GM19397 (cell line): ENCODE results near the gene PHEX.

Experiments
- ATAC-seq: cut with Tn5 transposase; IDR thresholded peaks from one replicate; pipeline ENCODE4 v1.9.1; 2021; ENCODE audit warnings: mild to moderate bottlenecking, moderate library complexity; ENCODE audit not compliant: unreplicated experiment

The PHEX gene

DNA sequence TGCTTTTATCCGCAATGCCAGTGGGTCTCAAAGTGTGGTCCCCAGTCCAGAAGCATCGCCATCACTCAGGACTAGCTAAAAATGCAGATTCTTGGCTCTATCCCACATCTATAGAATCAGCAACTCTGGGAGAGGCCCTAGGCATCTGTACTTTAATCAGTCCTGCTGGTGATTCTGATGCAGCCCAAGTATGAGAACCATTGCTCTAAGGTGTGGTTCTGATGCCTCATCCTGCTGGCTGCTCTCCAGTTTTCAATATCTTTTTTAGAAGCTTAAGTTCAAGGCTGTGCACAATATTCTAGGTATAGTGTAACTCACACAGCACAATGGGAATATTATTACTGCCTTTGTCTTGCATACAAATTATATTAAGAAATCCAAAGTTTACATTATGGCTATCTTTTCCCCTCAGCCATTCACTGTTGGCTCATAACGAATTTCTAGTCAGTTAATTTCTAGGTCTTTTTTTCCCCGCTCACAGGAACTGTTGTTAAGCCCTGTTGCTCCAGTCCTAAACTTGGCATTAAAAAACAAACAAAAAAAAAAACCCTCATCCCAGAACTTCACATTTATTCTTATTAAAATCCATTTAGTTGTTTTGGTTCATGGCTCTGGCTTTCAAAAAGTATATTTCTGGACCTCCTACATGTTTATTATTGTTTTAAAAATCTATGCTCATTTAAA lies 109.1 kb downstream of the PHEX start:
- ATAC-seq, result no peak

DNA sequence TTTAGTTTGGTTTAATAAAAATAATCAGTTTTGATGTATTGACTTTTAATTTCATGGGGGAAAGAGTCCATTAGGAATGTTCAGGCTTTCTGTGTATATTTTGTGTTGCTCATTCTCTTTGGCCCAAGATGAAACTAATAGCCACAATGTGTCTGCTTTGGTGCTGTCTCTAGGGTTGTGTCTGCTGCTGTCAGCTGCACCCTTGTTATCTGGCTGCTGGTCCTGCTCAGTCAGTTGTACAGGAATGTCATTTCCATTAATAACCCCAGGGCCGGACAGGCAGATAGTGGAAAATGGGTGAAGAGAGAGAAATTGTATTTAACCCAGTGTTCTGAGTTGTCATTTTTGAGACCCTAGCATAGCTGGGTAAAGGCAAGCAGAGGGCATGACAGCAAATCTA lies 115.1 kb downstream of the PHEX start:
- no peak for ATAC-seq

DNA sequence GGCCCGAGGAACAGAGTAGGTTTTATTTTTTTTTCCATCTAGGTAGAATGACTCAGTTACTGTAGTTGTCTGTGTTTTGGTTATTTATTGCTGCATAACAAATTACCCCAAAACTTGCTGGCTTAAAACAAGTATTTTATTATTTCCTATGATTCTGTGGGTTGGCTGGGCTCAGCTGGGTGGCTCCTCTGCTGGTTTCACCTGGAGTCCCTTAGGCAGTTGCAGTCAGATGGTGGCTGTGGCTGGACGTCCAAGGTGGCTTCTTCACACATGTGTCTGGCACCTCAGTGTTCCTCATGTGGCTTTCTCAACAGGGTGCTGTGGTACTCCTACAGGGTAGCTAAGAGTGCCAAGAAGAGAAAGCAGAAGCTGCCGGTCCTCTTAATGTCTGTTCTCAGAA lies 115.8 kb downstream of the PHEX start:
- ATAC-seq, result no peak

DNA sequence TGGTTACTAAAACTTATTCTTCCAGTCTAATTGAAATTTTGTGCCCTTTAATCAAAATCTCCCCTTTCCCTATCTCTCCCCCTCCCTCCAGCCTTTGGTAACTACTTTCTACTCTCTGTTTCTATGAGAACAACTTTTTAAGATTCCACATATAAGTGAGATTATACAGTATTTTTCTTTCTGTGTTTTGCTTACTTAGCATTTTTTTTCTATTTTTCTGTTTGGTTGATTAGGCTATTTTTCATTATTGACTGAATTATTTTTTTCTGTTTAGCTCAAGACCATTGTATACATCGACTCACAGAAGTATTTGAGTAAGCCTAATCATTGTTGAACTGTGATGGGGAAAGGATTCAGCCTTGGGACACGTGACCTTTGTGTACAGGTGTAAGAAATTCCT lies 116.4 kb downstream of the PHEX start:
- ATAC-seq, result no peak

DNA sequence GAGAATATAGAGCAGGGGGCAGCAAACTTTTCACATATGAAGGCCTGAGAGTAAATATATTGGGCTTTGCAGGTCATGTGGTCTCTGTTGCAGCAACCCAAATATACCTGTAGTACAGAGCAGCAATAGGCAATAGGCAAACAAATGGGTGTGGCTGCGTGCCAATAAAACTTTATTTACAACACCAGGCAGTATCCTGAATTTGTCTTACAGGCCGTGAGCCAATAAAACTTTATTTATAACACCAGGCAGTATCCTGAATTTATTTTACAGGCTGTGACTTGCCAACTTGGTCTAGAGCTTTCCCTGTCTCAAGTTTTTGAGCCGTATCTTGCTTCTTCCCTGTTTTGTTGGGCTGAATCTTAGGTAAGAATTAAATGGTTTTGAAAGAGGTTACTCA lies 118.2 kb downstream of the PHEX start:
- ATAC-seq, result no peak

DNA sequence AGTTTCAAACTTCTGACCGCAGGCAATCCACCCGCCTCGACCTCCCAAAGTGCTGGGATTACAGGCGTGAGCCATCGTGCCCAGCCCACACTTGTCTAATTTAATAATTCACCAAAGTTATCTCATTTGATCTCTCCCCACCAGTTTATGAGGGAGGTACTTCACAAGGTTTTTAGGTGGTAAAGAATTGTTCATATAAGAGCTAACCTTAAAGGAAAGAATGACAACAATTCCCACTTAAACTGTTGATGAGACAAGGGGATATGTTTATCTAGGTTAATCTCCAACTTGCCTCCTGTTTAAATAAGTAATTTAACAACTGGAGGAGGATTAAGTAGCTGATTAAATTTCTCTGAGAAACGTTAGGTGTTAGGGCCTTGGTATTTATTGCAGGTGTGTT lies 123.0 kb downstream of the PHEX start:
- ATAC-seq, result no peak

DNA sequence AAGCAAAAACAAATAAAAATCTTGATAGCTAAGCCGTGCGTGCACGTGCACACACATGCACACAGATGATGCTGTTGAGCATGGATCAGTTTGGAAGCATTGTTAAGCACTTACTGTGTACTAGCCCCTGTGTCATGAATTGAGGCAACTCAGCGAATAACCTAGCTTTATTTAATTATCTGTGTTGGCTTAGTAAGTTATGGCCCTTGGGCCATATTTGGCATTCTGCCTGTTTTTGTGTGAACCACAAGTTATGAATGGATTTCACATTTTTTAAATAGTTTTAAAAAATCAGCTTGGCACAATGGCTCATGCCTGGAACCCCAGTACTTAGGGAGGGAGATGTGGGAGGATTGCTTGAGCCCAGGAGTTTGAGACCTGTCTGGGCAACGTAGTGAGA lies 126.9 kb downstream of the PHEX start:
- no peak for ATAC-seq

DNA sequence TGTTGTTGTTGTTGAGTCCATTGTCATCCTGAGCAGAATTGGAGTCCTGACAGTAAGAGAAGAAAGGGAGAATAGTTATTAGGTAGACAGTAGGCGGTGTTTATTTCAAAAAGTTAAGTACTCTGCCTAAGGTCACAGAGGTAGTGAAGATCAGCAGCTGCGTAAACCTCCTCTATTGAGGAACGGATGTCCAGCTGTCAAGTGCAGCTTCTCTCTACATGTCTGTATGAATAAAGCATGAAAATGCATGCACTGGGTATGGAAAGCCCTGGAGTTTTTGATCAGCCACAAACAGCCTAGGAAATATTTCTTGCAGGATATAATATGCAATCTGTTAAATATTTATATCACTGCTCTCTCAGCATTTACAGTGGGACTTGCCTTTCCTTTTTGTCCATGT lies 131.2 kb downstream of the PHEX start:
- ATAC-seq, result no peak

DNA sequence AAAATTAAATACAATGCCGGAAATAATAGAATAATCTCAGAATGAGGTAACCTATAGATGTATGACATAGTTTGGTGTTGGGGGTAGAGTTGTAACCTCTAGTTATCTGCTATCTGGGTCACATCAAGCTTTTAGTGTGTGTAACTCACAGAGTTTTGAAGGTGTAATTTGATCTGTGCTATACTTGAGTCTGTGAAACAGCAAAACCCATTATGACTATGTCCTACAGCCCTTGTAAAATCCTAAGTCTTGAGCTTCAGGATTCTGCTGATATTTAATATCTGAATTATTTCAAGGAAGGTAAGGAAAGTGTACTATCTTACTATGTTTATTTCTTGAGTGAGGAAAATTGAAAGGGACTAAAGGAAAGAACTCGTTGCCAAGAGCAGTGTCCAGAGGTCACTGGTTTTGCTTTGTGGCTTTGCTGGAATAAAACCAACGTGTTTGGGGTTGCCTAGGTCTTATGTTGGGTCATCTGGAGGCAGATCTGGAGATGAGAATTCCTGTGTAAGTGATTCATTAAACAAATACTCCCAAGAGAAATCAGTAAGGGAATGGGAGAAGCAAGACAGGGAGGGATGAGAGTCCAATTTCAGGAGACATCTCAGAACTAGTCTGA lies 132.8 kb downstream of the PHEX start:
- ATAC-seq, result no peak

DNA sequence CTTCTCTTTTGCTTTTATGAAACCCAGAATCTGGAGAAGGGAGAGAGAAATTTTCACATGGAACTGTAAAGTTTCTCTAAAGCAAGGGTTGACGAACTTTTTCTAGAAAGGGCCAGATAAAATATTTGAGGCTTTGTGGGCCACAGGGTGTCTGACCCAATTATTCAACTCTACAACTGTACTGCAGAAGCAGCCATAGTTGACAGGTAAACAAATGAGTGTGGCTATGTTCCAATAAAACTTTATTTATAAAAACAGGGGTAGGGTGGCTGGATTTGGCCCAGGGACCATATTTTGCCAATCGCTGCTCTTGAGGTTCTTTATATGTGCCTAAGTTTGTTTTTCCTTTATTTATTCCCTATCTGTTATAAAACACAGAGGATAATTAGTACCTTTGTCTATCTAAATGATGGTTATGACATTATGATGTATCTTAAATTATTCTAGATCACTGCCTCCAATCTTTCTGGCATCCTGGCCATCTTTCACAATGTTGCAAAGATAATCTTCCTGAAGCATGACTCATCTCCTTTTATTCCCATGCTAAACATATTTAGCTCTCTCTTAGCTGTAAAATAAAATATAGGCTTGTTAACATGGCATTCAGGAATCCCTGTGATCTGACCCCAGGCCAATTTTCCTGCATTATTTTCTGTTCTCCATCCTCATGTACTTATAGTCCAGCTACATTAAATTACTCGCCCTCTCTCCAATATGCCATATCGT lies 133.8 kb downstream of the PHEX start:
- no peak for ATAC-seq

DNA sequence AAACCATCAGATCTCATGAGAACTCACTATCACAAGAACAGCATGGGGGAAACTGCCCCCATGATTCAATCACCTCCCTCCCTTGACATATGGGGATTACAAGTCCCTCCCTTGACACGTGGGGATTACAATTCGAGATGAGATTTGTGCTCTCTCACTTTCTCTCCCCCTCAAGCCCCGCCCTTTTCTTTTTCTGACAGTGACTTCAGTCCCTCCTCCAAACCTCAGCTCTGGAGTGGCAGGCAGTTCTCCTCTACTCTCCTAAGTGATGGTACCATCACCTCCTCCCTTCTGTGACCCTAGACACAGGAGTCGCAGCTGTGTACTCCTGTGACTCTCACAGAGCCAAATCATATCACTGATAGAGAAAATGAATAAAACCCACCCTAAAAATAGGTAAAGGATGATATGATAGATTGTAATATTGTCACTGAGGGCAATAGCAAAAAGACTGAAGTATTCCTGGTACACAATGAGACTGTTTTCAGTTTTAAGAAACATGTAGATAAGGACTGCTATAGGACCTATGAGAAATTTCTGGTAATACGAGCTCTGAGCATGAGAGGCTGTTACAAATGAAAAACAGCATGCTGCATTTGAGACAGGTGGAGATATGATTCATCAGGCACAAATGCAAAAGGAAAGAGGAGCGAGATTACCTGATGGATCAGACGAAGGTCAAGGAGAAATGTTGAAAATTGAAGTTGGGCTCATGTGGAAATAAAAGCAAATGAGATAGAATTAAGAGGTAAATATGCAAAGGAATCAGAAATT lies 139.3 kb downstream of the PHEX start:
- ATAC-seq, result no peak

DNA sequence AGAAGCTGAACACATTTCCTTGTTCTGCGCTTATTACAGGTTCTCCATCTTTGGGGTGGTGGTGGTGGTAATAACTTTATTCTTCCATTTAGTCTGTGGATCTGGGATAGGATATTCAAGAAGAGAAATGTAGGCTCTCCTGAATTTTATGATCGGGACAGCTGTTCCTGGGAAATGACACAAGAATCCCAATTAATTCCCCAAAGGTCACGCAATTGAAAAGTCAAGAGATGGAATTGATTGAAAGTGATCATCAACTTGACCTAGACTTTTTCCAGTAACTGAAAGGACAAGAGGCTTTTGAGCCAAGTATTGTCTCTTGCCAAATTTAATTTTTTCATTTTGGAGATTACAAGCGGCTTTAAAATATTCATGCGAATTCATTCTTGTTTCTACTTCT lies 141.8 kb downstream of the PHEX start:
- ATAC-seq, result no peak

DNA sequence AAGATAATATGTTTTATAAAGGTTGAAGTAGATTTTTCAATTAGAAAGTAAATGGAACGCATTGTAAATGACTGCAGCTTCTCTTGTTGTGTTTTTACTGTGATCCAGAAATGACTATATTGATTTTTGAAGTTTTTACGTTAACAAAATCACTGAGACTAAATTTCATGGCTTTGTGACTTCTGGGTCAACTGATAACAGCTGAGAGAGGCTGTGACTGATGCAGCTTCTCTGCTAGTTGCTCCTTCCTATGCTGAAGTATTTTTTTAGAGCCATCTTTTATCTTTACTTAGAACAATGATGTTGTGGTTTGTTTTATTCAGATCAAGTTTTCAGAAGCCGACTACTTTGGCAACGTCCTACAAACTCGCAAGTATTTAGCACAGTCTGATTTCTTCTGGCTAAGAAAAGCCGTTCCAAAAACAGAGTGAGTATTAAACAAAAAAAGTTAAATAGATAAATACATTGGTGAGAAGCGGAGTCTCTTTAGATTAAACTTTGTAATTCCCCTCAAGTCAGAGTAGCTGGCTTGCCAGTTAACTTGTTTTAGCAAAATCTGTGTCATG lies 145.9 kb downstream of the PHEX start:
- no peak for ATAC-seq

DNA sequence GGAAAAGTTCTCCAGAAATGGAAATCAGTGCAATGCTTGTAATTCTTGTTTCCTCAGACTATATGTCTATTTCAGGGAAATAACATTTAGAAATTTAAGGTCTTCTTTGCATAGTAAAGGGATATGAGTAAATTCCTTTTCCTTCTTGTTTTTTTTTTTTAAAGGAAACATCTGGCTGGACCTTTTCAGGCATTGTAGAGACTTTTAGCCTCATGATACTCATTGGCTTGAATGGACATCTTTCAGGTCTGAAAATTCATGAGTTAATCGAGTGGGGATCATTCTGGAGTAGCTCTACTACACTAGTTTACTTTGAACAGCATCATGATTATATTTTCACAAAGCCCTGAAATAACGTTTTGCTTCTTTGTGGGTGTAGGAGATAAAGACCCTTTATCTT lies 152.0 kb downstream of the PHEX start:
- ATAC-seq, result no peak

DNA sequence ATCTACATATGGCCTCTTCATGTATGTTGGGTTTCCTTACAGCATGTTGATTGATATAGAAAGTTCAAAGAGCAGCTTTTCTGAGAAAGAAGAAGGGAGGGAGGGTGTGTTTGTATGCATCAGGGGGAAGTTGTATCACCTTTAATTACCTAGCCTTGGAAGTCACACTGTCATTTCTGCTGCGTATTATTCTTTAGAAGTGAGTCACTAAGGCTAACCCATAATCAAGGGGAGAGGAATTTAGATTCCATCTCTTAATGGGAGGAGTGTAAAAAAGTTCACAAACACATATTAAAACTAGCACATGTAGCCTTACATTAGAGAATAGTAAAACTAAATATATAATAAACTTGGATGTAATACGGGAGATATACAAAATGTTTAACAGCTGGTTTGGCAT lies 154.0 kb downstream of the PHEX start:
- no peak for ATAC-seq

DNA sequence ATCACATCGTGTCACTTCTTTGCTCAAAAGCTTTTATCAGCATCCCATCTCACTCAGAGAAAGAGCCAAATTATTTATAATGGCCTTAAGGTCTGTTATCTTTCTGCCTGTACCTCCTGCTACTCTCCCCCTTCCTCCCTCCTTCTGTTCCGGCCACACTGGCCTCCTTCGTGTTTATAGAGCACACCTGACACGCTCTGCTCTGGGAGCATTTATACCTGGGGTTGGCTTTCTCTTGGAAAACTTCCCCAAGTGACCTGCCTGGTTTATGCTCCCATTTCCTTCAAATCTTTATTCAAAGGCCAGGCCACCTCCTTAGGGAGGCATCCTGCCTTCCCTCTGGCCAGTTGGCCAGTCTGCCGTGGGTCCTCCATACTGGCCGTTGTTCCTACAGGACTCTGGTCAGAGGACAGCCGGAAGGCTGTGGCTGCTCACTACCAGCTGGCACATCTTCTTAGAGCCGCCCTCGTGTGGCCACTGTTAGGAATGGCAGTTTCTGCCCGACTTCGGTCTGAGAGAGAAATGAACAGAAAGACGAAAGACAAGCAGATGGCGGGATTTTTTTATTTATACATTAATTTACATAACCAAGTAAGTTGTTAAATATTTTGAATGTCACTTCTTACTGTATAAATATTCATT lies 160.4 kb downstream of the PHEX start:
- no peak for ATAC-seq

DNA sequence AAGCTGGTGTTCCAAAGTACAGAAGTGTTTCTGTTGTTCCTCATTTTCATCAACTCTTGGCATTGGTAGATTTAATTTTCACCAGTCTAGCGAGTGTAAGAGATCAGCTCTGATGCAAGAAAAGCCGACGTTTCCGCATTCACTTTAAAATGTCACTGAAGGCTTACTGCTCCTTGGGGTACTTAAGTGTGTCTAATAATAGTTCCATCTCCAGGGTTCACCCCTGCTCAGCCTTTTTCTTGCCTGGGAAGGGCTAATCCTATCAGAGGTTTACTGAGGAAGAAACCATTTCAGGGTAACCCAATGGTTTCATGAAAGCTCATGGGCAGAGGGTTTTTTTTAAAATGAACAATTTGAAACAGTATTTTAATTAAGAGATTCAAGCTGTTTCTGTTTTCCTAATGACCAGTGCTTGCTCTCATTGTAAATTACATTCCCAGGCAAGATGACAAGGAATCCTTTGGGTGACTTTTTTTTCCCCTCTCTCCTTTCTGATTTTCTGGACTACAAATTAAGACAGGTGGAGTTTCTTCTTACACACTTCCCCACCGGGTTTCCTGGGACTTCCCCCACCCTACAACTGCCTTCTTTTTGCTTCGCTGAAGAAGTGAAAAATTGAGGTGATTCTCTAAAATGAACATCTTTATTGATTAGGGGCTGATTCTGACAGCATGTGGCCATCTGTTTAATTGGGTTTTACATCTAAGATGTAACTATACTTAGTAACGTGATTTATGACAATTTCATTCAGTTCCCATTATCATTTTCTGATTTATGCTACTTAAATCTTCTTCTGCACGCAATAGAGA lies 161.9 kb downstream of the PHEX start:
- no peak for ATAC-seq

DNA sequence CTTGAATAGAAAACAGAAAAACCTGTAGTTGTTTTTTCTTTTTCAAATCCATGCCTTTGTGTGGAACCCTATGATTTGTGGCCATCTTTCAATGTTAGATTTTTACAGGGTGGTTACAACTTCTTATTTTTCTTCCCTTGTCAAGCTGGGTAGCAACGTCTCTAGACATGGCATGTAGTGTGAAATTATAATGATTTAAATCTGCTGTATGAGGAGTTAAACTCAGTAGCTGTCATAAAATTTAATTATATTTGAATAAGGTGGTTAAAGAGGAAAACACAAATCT lies 162.5 kb downstream of the PHEX start:
- ATAC-seq, result no peak

DNA sequence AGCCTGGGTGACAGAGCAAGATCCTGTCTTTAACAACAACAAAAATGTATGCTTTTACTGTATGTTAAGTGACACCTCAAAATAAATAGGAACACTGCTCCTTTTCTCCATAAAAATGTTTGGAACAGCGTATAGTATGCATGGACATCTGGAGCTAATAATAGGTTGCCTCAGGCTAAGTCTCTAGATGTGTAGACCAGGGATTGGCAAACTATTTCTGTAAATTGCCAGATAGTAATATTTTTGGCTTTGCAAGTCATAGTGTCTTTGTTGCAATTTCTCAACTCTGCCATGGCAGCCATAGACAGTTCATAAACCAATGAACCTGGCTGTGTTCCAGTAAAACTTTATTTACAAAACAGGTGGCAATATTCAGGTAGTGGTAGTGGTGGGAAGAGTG lies 164.0 kb downstream of the PHEX start:
- no peak for ATAC-seq

DNA sequence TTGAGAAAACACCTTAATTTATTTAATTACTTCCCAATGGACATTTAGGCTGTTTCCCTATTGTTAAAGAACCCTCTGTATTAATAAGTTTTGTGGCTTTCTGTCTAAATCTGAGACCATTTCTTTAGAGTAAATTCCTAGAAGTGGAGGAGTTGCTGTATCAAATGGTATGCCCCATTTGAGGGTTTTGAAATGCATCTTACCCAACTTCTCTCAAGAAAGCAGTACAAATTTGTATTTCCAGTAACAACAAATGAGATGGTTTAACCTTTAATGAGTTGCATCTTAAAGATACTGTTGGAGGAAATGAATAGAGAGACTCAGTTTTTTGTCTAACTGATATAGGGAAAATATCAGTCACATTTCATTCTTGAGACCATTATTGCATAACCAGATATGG lies 170.1 kb downstream of the PHEX start:
- no peak for ATAC-seq
